Stimulated activated effector memory CD8-positive, alpha-beta T cell treated with anti-CD3 and anti-CD28 coated beads, Interleukin-12 subunit alpha, Interleukin-12 subunit beta, amount 100 ng/mL, for 72 hours (primary cell): ENCODE results near the gene MAGI2.

ENCODE experiments used
- ATAC-seq: fragments of 150-1000 bp; cut with Tn5 transposase; 2 replicates; pipeline ENCODE4 v1.10.0; 2021
- DNase-seq, 2 donors: peaks; one replicate each; pipeline ENCODE4 v3.0.0; 2021 to 2022; ENCODE audit warnings: low spot score in 2 of 2
- H3K27ac Mint-ChIP-seq: one replicate; pipeline ENCODE4 v1.8.0; 2022; ENCODE audit warnings: mild to moderate bottlenecking, mixed read lengths
- H3K36me3 Mint-ChIP-seq: one replicate; pipeline ENCODE4 v1.8.0; 2022; ENCODE audit warnings: mild to moderate bottlenecking, mixed read lengths
- H3K4me1 Mint-ChIP-seq: one replicate; pipeline ENCODE4 v1.8.0; 2022; ENCODE audit warnings: mixed read lengths
- H3K4me3 Mint-ChIP-seq: one replicate; pipeline ENCODE4 v1.8.0; 2022; ENCODE audit warnings: mild to moderate bottlenecking, mixed read lengths
- H3K9me3 Mint-ChIP-seq: one replicate; pipeline ENCODE4 v1.8.0; 2022; ENCODE audit warnings: mixed read lengths

The MAGI2 gene

GRCh38 chr7:79359827-79360226 is 93.6 kb downstream of the MAGI2 start:
- DNase-seq (no peak), ATAC-seq (no peak)
- Mint-ChIP-seq H3K9me3 (peaks cover 28% of the 10 kb centered on the region), H3K27ac (no peak overlapping the region), H3K36me3 (no peaks in the 10 kb centered on the region), H3K4me1 (no peaks in the 10 kb centered on the region), H3K4me3 (no peak overlapping the region)

- Mint-ChIP-seq H3K36me3 (no peaks in the 10 kb centered on the region), H3K9me3 (peaks cover 22% of the 10 kb centered on the region), H3K4me1 (no peaks in the 10 kb centered on the region), H3K4me3 (no peak overlapping the region), H3K27ac (no peak overlapping the region)
- DNase-seq (no peak), ATAC-seq (no peak)
Observed at GRCh38 chr7:79357101-79357500, 96.4 kb downstream of the MAGI2 start.

- no peak for DNase-seq
- H3K4me3 Mint-ChIP-seq = no peak overlapping the region
- H3K36me3 Mint-ChIP-seq = no peaks in the 10 kb centered on the region
- H3K4me1 Mint-ChIP-seq = no peaks in the 10 kb centered on the region
- peaks cover 4% of the 10 kb centered on the region for H3K9me3 Mint-ChIP-seq
- no peak overlapping the region for H3K27ac Mint-ChIP-seq
- peak; percentile 21 for ATAC-seq
Observed at GRCh38 chr7:79353720-79354468, 99.6 kb downstream of the MAGI2 start.

- ATAC-seq (no peak), DNase-seq (no peak)
- Mint-ChIP-seq H3K36me3 (no peaks in the 10 kb centered on the region), H3K9me3 (peaks cover 6% of the 10 kb centered on the region), H3K27ac (no peak overlapping the region), H3K4me1 (no peaks in the 10 kb centered on the region), H3K4me3 (no peak overlapping the region)
Observed at GRCh38 chr7:79352323-79352722, 101.1 kb downstream of the MAGI2 start.

- peaks cover 17% of the 10 kb centered on the region for H3K9me3 Mint-ChIP-seq
- no peak for ATAC-seq
Observed at GRCh38 chr7:79347351-79347750, 106.1 kb downstream of the MAGI2 start.

GRCh38 chr7:79341902-79342301 is 111.6 kb downstream of the MAGI2 start:
- H3K9me3 Mint-ChIP-seq = peaks cover 18% of the 10 kb centered on the region
- H3K36me3 Mint-ChIP-seq = no peaks in the 10 kb centered on the region
- ATAC-seq = no peak
- H3K27ac Mint-ChIP-seq = no peak overlapping the region
- H3K4me1 Mint-ChIP-seq = no peaks in the 10 kb centered on the region
- H3K4me3 Mint-ChIP-seq = no peak overlapping the region
- DNase-seq = no peak

More at GRCh38 chr7:79347351-79347750, 106.1 kb downstream of the MAGI2 start:
- no peak overlapping the region for H3K4me3 Mint-ChIP-seq
- no peaks in the 10 kb centered on the region for H3K36me3 Mint-ChIP-seq
- no peak overlapping the region for H3K27ac Mint-ChIP-seq
- no peak for DNase-seq
- no peaks in the 10 kb centered on the region for H3K4me1 Mint-ChIP-seq

- Mint-ChIP-seq H3K27ac (no peak overlapping the region), H3K4me3 (no peak overlapping the region), H3K9me3 (peaks cover 13% of the 10 kb centered on the region), H3K4me1 (no peaks in the 10 kb centered on the region), H3K36me3 (no peaks in the 10 kb centered on the region)
- DNase-seq = no peak
- no peak for ATAC-seq
Observed at GRCh38 chr7:79340212-79340611, 113.3 kb downstream of the MAGI2 start.

GRCh38 chr7:79339208-79339925 is 114.1 kb downstream of the MAGI2 start:
- no peak for DNase-seq
- H3K9me3 Mint-ChIP-seq = peaks cover 13% of the 10 kb centered on the region
- no peak overlapping the region for H3K4me3 Mint-ChIP-seq
- ATAC-seq = no peak
- no peaks in the 10 kb centered on the region for H3K4me1 Mint-ChIP-seq
- no peaks in the 10 kb centered on the region for H3K36me3 Mint-ChIP-seq
- H3K27ac Mint-ChIP-seq = no peak overlapping the region

- H3K36me3 Mint-ChIP-seq = no peaks in the 10 kb centered on the region
- H3K4me1 Mint-ChIP-seq = no peaks in the 10 kb centered on the region
- H3K9me3 Mint-ChIP-seq = peaks cover 8% of the 10 kb centered on the region
- ATAC-seq = no peak
- DNase-seq = no peak
- no peak overlapping the region for H3K27ac Mint-ChIP-seq
- no peak overlapping the region for H3K4me3 Mint-ChIP-seq
Observed at GRCh38 chr7:79337717-79338116, 115.8 kb downstream of the MAGI2 start.

- no peaks in the 10 kb centered on the region for H3K4me1 Mint-ChIP-seq
- H3K9me3 Mint-ChIP-seq = peaks cover 3% of the 10 kb centered on the region
- no peaks in the 10 kb centered on the region for H3K36me3 Mint-ChIP-seq
- no peak overlapping the region for H3K27ac Mint-ChIP-seq
- no peak for ATAC-seq
- DNase-seq = no peak
- no peak overlapping the region for H3K4me3 Mint-ChIP-seq
Observed at GRCh38 chr7:79334841-79335240, 118.6 kb downstream of the MAGI2 start.

- Mint-ChIP-seq H3K4me1 (no peaks in the 10 kb centered on the region), H3K36me3 (no peaks in the 10 kb centered on the region), H3K4me3 (no peak overlapping the region), H3K9me3 (peaks cover 3% of the 10 kb centered on the region), H3K27ac (no peak overlapping the region)
- DNase-seq (no peak), ATAC-seq (no peak)
Observed at GRCh38 chr7:79334334-79334733, 119.1 kb downstream of the MAGI2 start.

GRCh38 chr7:79332091-79332490 is 121.4 kb downstream of the MAGI2 start:
- Mint-ChIP-seq H3K4me1 (no peaks in the 10 kb centered on the region), H3K27ac (no peak overlapping the region), H3K4me3 (no peak overlapping the region), H3K36me3 (no peaks in the 10 kb centered on the region), H3K9me3 (peaks cover 10% of the 10 kb centered on the region)
- no peak for ATAC-seq
- no peak for DNase-seq

- Mint-ChIP-seq H3K9me3 (peaks cover 12% of the 10 kb centered on the region), H3K27ac (no peak overlapping the region), H3K36me3 (no peaks in the 10 kb centered on the region), H3K4me3 (no peak overlapping the region), H3K4me1 (no peaks in the 10 kb centered on the region)
- ATAC-seq (no peak), DNase-seq (no peak)
Observed at GRCh38 chr7:79329464-79329863, 124.0 kb downstream of the MAGI2 start.

- no peak for ATAC-seq
- DNase-seq = no peak
- Mint-ChIP-seq H3K36me3 (no peaks in the 10 kb centered on the region), H3K27ac (no peak overlapping the region), H3K4me1 (no peaks in the 10 kb centered on the region), H3K9me3 (peaks cover 20% of the 10 kb centered on the region), H3K4me3 (no peak overlapping the region)
Observed at GRCh38 chr7:79320741-79321473, 132.6 kb downstream of the MAGI2 start.

GRCh38 chr7:79319369-79319768 is 134.1 kb downstream of the MAGI2 start:
- H3K27ac Mint-ChIP-seq = no peak overlapping the region
- H3K4me3 Mint-ChIP-seq = no peak overlapping the region
- H3K4me1 Mint-ChIP-seq = no peaks in the 10 kb centered on the region
- no peaks in the 10 kb centered on the region for H3K36me3 Mint-ChIP-seq
- H3K9me3 Mint-ChIP-seq = peaks cover 20% of the 10 kb centered on the region
- ATAC-seq (no peak), DNase-seq (no peak)

GRCh38 chr7:79317728-79318127 is 135.7 kb downstream of the MAGI2 start:
- ATAC-seq (no peak), DNase-seq (no peak)
- Mint-ChIP-seq H3K36me3 (no peaks in the 10 kb centered on the region), H3K27ac (no peak overlapping the region), H3K4me1 (no peaks in the 10 kb centered on the region), H3K4me3 (no peak overlapping the region), H3K9me3 (peaks cover 14% of the 10 kb centered on the region)
